Measurements from ENCODE around the gene RBBP9.

Gene RBBP9

DNA sequence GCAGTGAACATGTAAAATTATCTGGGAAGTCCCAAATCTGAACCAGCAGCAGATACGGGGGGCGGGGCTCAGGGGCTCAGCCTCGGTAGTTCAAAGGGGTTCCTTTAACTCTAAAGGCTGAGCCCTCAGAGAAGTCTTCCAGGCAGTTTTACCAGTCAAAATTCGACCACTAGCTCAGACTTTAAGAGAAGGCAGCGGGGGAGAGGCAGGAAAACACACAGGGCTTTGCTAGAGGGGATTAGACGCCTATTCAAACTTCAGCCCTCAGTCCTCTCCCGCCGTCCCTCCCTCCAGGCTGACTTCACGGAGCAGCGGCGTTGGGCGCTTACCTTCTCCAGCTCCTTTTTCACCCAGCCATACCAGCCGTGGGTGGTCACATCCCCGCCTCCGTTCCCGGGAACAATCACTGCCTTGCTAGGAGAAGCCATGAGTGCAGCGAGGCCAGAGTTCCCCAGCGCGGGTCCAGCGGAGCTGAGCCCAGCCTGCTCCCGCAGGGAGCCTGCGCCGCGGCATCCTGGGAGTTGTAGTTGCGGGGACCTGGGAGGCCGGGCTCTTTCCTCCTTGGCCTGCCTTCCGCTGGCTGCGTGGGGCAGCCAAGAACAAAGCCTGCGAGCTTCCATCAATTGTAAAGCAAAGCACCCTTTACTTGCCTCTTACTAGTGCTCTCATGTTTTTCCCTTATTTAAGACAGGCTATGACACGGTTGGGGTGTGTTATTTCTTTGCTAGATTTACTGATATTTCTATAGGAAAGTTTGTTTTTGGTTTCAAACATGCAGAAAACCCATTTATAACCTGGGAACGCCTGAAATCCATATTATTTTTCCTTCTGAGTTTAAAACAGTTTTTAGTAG lies at the start of gene RBBP9 (continued):
- TF ChIP-seq, protein P1, sequence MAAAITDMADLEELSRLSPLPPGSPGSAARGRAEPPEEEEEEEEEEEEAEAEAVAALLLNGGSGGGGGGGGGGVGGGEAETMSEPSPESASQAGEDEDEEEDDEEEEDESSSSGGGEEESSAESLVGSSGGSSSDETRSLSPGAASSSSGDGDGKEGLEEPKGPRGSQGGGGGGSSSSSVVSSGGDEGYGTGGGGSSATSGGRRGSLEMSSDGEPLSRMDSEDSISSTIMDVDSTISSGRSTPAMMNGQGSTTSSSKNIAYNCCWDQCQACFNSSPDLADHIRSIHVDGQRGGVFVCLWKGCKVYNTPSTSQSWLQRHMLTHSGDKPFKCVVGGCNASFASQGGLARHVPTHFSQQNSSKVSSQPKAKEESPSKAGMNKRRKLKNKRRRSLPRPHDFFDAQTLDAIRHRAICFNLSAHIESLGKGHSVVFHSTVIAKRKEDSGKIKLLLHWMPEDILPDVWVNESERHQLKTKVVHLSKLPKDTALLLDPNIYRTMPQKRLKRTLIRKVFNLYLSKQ (tag by site-specific recombination; IDR thresholded peaks at IDR 0.05; ENCODE audit: borderline replicate concordance): no peak
- TF ChIP-seq ZBTB48 (tag by site-specific recombination; IDR thresholded peaks at IDR 0.05) (peak; percentile 76), ZNF121 (tag by site-specific recombination; IDR thresholded peaks at IDR 0.05) (no peak), ZNF266 (tag by site-specific recombination; IDR thresholded peaks at IDR 0.05; ENCODE audit: low read depth) (no peak), ZNF792 (tag by site-specific recombination; IDR thresholded peaks at IDR 0.05) (no peak), ZNF184 (tag by site-specific recombination; IDR thresholded peaks at IDR 0.05) (no peak), ZBTB20 (tag by site-specific recombination; IDR thresholded peaks at IDR 0.05) (peak; percentile 97), ZNF223 (tag by site-specific recombination; IDR thresholded peaks at IDR 0.05) (peak; percentile 87), BCL11A (tag by site-specific recombination; IDR thresholded peaks at IDR 0.05; ENCODE audit: low read depth) (no peak), KLF9 (tag by site-specific recombination; IDR thresholded peaks at IDR 0.05; ENCODE audit: low read depth) (peak; percentile 74), ZFP3 (tag by site-specific recombination; IDR thresholded peaks at IDR 0.05; ENCODE audit: low read depth) (no peak), ZNF660 (tag by site-specific recombination; IDR thresholded peaks at IDR 0.05) (no peak; the same call in 1 of the 2 replicates), SP3 (tag by site-specific recombination; IDR thresholded peaks at IDR 0.05) (peak; percentile 74), HOXA7 (CRISPR knock-in tag; IDR thresholded peaks at IDR 0.05; ENCODE audit: borderline replicate concordance) (no peak), MYNN (tag by site-specific recombination; IDR thresholded peaks at IDR 0.05; ENCODE audit: borderline replicate concordance) (no peak), EGR2 (tag by site-specific recombination; IDR thresholded peaks at IDR 0.05; ENCODE audit: low read depth) (peak; percentile 90), RBAK (tag by site-specific recombination; IDR thresholded peaks at IDR 0.05) (no peak), ZNF600 (tag by site-specific recombination; IDR thresholded peaks at IDR 0.05) (peak; percentile 74), ZNF677 (tag by site-specific recombination; IDR thresholded peaks at IDR 0.05) (no peak), ZNF558 (tag by site-specific recombination; IDR thresholded peaks at IDR 0.05) (no peak), ZNF549 (tag by site-specific recombination; IDR thresholded peaks at IDR 0.05) (no peak), ZNF548 (tag by site-specific recombination; IDR thresholded peaks at IDR 0.05) (no peak), ZNF621 (tag by site-specific recombination; IDR thresholded peaks at IDR 0.05) (no peak), ZNF514 (tag by site-specific recombination; IDR thresholded peaks at IDR 0.05) (no peak), FEZF1 (tag by site-specific recombination; IDR thresholded peaks at IDR 0.05) (no peak), ZNF133 (tag by site-specific recombination; IDR thresholded peaks at IDR 0.05) (no peak), KLF10 (tag by site-specific recombination; IDR thresholded peaks at IDR 0.05) (no peak), KLF1 (tag by site-specific recombination; IDR thresholded peaks at IDR 0.05) (no peak), ZNF623 (tag by site-specific recombination; IDR thresholded peaks at IDR 0.05) (no peak)
- TF ChIP-seq, protein P2, sequence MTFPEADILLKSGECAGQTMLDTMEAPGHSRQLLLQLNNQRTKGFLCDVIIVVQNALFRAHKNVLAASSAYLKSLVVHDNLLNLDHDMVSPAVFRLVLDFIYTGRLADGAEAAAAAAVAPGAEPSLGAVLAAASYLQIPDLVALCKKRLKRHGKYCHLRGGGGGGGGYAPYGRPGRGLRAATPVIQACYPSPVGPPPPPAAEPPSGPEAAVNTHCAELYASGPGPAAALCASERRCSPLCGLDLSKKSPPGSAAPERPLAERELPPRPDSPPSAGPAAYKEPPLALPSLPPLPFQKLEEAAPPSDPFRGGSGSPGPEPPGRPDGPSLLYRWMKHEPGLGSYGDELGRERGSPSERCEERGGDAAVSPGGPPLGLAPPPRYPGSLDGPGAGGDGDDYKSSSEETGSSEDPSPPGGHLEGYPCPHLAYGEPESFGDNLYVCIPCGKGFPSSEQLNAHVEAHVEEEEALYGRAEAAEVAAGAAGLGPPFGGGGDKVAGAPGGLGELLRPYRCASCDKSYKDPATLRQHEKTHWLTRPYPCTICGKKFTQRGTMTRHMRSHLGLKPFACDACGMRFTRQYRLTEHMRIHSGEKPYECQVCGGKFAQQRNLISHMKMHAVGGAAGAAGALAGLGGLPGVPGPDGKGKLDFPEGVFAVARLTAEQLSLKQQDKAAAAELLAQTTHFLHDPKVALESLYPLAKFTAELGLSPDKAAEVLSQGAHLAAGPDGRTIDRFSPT (tag by site-specific recombination; IDR thresholded peaks at IDR 0.05): no peak
- TF ChIP-seq, protein P3, sequence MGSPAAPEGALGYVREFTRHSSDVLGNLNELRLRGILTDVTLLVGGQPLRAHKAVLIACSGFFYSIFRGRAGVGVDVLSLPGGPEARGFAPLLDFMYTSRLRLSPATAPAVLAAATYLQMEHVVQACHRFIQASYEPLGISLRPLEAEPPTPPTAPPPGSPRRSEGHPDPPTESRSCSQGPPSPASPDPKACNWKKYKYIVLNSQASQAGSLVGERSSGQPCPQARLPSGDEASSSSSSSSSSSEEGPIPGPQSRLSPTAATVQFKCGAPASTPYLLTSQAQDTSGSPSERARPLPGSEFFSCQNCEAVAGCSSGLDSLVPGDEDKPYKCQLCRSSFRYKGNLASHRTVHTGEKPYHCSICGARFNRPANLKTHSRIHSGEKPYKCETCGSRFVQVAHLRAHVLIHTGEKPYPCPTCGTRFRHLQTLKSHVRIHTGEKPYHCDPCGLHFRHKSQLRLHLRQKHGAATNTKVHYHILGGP (tag by site-specific recombination; IDR thresholded peaks at IDR 0.05): no peak
- TF ChIP-seq, protein P4, sequence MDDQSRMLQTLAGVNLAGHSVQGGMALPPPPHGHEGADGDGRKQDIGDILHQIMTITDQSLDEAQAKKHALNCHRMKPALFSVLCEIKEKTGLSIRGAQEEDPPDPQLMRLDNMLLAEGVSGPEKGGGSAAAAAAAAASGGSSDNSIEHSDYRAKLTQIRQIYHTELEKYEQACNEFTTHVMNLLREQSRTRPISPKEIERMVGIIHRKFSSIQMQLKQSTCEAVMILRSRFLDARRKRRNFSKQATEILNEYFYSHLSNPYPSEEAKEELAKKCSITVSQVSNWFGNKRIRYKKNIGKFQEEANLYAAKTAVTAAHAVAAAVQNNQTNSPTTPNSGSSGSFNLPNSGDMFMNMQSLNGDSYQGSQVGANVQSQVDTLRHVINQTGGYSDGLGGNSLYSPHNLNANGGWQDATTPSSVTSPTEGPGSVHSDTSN (CRISPR knock-in tag; IDR thresholded peaks at IDR 0.05): no peak
- TF ChIP-seq, protein P5, sequence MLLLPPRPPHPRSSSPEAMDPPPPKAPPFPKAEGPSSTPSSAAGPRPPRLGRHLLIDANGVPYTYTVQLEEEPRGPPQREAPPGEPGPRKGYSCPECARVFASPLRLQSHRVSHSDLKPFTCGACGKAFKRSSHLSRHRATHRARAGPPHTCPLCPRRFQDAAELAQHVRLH (tag by site-specific recombination; IDR thresholded peaks at IDR 0.05): no peak
- TF ChIP-seq, protein P6, sequence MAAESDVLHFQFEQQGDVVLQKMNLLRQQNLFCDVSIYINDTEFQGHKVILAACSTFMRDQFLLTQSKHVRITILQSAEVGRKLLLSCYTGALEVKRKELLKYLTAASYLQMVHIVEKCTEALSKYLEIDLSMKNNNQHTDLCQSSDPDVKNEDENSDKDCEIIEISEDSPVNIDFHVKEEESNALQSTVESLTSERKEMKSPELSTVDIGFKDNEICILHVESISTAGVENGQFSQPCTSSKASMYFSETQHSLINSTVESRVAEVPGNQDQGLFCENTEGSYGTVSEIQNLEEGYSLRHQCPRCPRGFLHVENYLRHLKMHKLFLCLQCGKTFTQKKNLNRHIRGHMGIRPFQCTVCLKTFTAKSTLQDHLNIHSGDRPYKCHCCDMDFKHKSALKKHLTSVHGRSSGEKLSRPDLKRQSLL (tag by site-specific recombination; IDR thresholded peaks at IDR 0.05): peak; percentile 53; the same call in 1 of the 2 replicates
